Nephron progenitor cell (in vitro differentiated cells): ENCODE data around the gene POU2F3.

Experiments used
- DNase-seq: peaks from one replicate; pipeline ENCODE4 v3.0.0; 2021
- H3K27ac Mint-ChIP-seq: 2 replicates; pipeline ENCODE4 v1.8.0; 2021; ENCODE audit warnings: mild to moderate bottlenecking, moderate library complexity, mixed read lengths
- H3K27me3 Mint-ChIP-seq: 2 replicates; pipeline ENCODE4 v1.8.0; 2021; ENCODE audit warnings: mild to moderate bottlenecking, low read depth, mixed read lengths; ENCODE audit not compliant: poor library complexity
- H3K36me3 Mint-ChIP-seq: 2 replicates; pipeline ENCODE4 v1.8.0; 2021; ENCODE audit warnings: low read depth, mixed read lengths
- H3K4me1 Mint-ChIP-seq: 2 replicates; pipeline ENCODE4 v1.8.0; 2021; ENCODE audit warnings: mixed read lengths
- H3K4me3 Mint-ChIP-seq: 2 replicates; pipeline ENCODE4 v1.8.0; 2021; ENCODE audit warnings: mild to moderate bottlenecking, moderate library complexity, mixed read lengths
- H3K9me3 Mint-ChIP-seq: 2 replicates; pipeline ENCODE4 v1.8.0; 2021; ENCODE audit warnings: mild to moderate bottlenecking, moderate library complexity, mixed read lengths
- CTCF ChIP-seq: fragments of 200-600 bp; sonication (generic); IDR thresholded peaks from 2 replicates; pipeline ENCODE4 v1.5.0; 2021; ENCODE audit warnings: antibody characterized with exemption

Gene POU2F3

GRCh38 chr11:120238968-120239620 is 846 bp upstream of the POU2F3 start:
- Mint-ChIP-seq H3K4me3 (peak overlapping the region; percentile 66), H3K36me3 (no peaks in the 10 kb centered on the region), H3K27ac (no peak overlapping the region), H3K9me3 (peaks cover 3% of the 10 kb centered on the region), H3K27me3 (peaks cover 95% of the 10 kb centered on the region), H3K4me1 (no peaks in the 10 kb centered on the region)
- no peak for TF ChIP-seq CTCF
- no peak for DNase-seq

- no peak for TF ChIP-seq CTCF
- H3K27me3 Mint-ChIP-seq: peaks cover 91% of the 10 kb centered on the region
- peaks cover 12% of the 10 kb centered on the region for H3K4me1 Mint-ChIP-seq
- no peaks in the 10 kb centered on the region for H3K36me3 Mint-ChIP-seq
- H3K27ac Mint-ChIP-seq: no peak overlapping the region
- DNase-seq: no peak
- H3K4me3 Mint-ChIP-seq: peak overlapping the region; percentile 59
- H3K9me3 Mint-ChIP-seq: peaks cover 3% of the 10 kb centered on the region
Measured at GRCh38 chr11:120240866-120241265, 926 bp downstream of the POU2F3 start.

- Mint-ChIP-seq H3K36me3 (no peaks in the 10 kb centered on the region), H3K9me3 (peaks cover 3% of the 10 kb centered on the region), H3K4me3 (no peak overlapping the region), H3K4me1 (peaks cover 12% of the 10 kb centered on the region), H3K27me3 (peaks cover 91% of the 10 kb centered on the region), H3K27ac (no peak overlapping the region)
- no peak for TF ChIP-seq CTCF
- DNase-seq: no peak
Measured at GRCh38 chr11:120241277-120241676, 1.3 kb downstream of the POU2F3 start.

- Mint-ChIP-seq H3K4me3 (no peak overlapping the region), H3K4me1 (peaks cover 12% of the 10 kb centered on the region), H3K27ac (no peak overlapping the region), H3K36me3 (no peaks in the 10 kb centered on the region), H3K9me3 (no peaks in the 10 kb centered on the region), H3K27me3 (peaks cover 89% of the 10 kb centered on the region)
- no peak for TF ChIP-seq CTCF
- no peak for DNase-seq
Measured at GRCh38 chr11:120243221-120243620, 3.3 kb downstream of the POU2F3 start.

GRCh38 chr11:120244476-120245365 is 4.8 kb downstream of the POU2F3 start:
- no peak for DNase-seq
- Mint-ChIP-seq H3K9me3 (no peaks in the 10 kb centered on the region), H3K4me1 (peaks cover 12% of the 10 kb centered on the region), H3K27ac (no peak overlapping the region), H3K4me3 (no peak overlapping the region), H3K27me3 (peaks cover 89% of the 10 kb centered on the region), H3K36me3 (no peaks in the 10 kb centered on the region)
- no peak for TF ChIP-seq CTCF
